Bronchial epithelial cell (primary cell): ENCODE data around the gene ENTPD2. TPM values are rescaled to one million over a fixed set of nuclear protein-coding genes. Genes with fewer than 3 reads are reported as not detected.

Source experiments
- DNase-seq: peaks from one replicate; pipeline ENCODE4 v3.0.0-alpha.2; 2010; ENCODE audit warnings: low read depth
- FAIRE-seq: peaks from 2 replicates; lab custom pipeline; 2011; peaks lifted over from hg19 to GRCh38; lab: Jason Lieb, UNC
- H3K27me3 ChIP-seq: 2 replicates; pipeline ENCODE4 v1.5.1; 2011; ENCODE audit warnings: low read length; ENCODE audit not compliant: control insufficient read depth, insufficient read depth
- H3K36me3 ChIP-seq: 2 replicates; pipeline ENCODE4 v1.5.1; 2011; ENCODE audit warnings: low read length; ENCODE audit not compliant: control insufficient read depth, insufficient read depth
- H3K4me3 ChIP-seq: 2 replicates; pipeline ENCODE4 v1.5.1; 2011; ENCODE audit warnings: mild to moderate bottlenecking, low read depth, low read length, control low read depth
- CTCF ChIP-seq: IDR thresholded peaks from 2 replicates; pipeline ENCODE4 v1.5.1; 2011; ENCODE audit warnings: mild to moderate bottlenecking, moderate library complexity, low read length, control low read depth, inconsistent platforms; ENCODE audit not compliant: insufficient read depth, severe bottlenecking
- total RNA-seq: library from RNA; depleted of rRNA; stranded (reverse); fragments of >200 nt; gene quantifications from 2 replicates; pipeline ENCODE4 v1.2.1, GENCODE V29; 2014

Gene ENTPD2
- total RNA-seq, 1 donor from 2014 or later: 0.79 TPM

GRCh38 chr9:137095664-137096517 is 42.0 kb upstream of the ENTPD2 start:
- Histone ChIP-seq H3K4me3 (no peak overlapping the region), H3K36me3 (peaks cover 29% of the 10 kb centered on the region), H3K27me3 (no peaks in the 10 kb centered on the region)
- TF ChIP-seq CTCF: peak; percentile 14
- no peak for FAIRE-seq
- no peak for DNase-seq

DNA sequence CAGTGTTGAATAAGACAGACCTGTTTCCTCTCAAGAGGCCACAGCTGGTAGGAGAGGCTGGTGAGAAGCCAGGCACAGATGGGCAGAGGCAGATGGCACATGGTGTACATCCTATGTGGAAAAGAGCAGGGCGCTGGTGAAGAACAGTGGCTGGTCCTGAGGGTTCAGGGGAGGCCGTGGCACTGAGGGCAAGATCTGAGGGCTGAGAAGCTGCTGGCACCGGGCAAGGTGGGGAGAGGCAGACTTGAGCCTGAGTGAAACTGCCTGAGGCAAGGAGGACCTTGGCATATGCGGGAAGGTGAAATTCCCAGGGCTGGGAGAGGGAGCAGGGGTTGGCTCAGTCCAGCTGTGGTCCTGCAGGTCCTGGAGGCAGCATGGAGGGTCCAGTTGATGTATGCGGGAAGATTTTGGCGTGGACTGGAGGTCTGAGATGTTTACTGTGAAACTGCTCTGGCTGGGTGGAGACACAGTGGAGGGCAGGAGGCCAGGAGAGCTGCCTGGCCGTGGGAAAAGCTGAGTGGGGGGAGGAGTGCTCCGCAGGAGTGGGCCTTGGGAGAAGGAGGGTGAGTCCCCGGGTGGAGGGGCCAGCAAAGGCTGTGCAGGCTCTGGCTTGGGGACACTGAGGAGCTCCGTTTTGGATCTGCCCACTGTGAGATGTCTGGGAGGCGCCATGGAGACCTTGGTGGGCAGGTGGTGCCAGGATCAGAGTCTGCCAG is 35.5 kb upstream of the ENTPD2 start:
- Histone ChIP-seq H3K4me3 (no peak overlapping the region), H3K27me3 (no peaks in the 10 kb centered on the region), H3K36me3 (peaks cover 7% of the 10 kb centered on the region)
- no peak for TF ChIP-seq CTCF
- DNase-seq: no peak
- no peak for FAIRE-seq

GRCh38 chr9:137088121-137088520 is 34.3 kb upstream of the ENTPD2 start:
- Histone ChIP-seq H3K36me3 (peaks cover 7% of the 10 kb centered on the region), H3K4me3 (no peak overlapping the region), H3K27me3 (no peaks in the 10 kb centered on the region)
- DNase-seq: no peak
- no peak for TF ChIP-seq CTCF
- FAIRE-seq: no peak

- H3K36me3 ChIP-seq: peaks cover 10% of the 10 kb centered on the region
- no peaks in the 10 kb centered on the region for H3K27me3 ChIP-seq
- FAIRE-seq (no peak), DNase-seq (no peak)
- no peak for TF ChIP-seq CTCF
- peak overlapping the region; percentile 88 for H3K4me3 ChIP-seq
These were observed 33.6 kb upstream of the ENTPD2 start for GRCh38 chr9:137087409-137087925.

- DNase-seq (peak; percentile 99), FAIRE-seq (peak; percentile 75)
- peaks cover 10% of the 10 kb centered on the region for H3K36me3 ChIP-seq
- H3K4me3 ChIP-seq: peak within 1 kb of the TSS; percentile 88
- H3K27me3 ChIP-seq: no peaks in the 10 kb centered on the region
- no peak for TF ChIP-seq CTCF
These were observed 32.9 kb upstream of the ENTPD2 start, which contains the start of gene MAN1B1 for GRCh38 chr9:137086531-137087408. TSS of gene MAN1B1 (plus strand) at chr9:137086985. CDS start at chr9:137087000, 15 bp downstream.
